Measurements from ENCODE around the gene CKMT2.

- TF ChIP-seq POLR2A (IDR thresholded peaks at IDR 0.05) (no peak), CTCF (IDR thresholded peaks at IDR 0.05) (no peak)
Measured at GRCh38 chr5:81184749-81185110, 48.4 kb upstream of the CKMT2 start.

All from ovary (tissue), 3 donors.